ENCODE results near the gene ATP5PD. TPM values are rescaled to one million over a fixed set of nuclear protein-coding genes. Genes with fewer than 3 reads are reported as not detected.
A peak's percentile ranks its signal among the peaks of the same experiment; 100 is the strongest.
"Not testable (repeated sequence)": the region's sequence is repeated elsewhere in the genome, so short reads cannot be mapped to it uniquely, and the experiment has no call there.

Gene ATP5PD
- total RNA-seq, 2 experiments from 2014 or later, result 188 to 210 TPM

DNA sequence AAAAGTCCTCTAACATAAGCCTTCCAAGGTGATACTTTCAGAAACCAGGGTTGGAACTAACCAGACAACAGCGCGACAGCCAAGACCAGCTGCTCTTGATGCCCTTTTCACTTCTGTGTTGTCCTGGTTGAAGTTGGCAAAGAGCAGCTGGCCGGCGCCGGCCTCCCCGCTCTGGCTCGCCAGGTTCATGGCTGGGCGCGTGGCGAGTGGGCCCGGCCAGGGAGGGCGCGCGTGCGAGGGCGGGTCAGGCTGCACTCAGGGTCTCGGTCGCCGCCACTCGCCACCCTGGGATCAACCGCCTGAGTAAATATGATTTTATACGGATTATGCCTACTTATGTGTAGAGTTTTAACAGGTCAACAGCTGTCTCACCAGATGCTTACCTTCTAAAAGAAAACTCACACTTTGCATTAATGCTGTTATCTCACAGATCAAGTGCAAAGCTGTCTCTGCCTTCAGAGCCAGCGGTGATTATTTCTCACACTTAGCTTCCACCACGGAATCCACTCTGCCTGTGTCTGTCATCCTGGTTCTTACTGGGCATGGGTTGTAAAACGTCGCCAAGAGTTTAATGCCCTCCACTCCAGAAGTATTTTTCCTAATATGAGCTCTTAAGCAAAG lies 13.8 kb upstream of the ATP5PD start:
- no peak for DNase-seq
- CTCF ChIA-PET, result interaction anchor here (0.6 to 2.6 kb wide), 15 partner anchors 8 to 145 kb away, joined by 3 to 12 read pairs (median 4); partner anchors contain the start of genes ARMC7, CDR2L, MRPL58 and NUP85
- H3K9me3 Mint-ChIP-seq (ENCODE audit: low read depth), result no peaks in the 10 kb centered on the region
- H3K27me3 Mint-ChIP-seq, result no peaks in the 10 kb centered on the region
- H3K36me3 Mint-ChIP-seq, result peaks cover 14% of the 10 kb centered on the region
- no peak for ATAC-seq
- no peak overlapping the region for H3K27ac Mint-ChIP-seq
- peaks cover 9% of the 10 kb centered on the region for H3K4me1 Mint-ChIP-seq
- no peak overlapping the region for H3K4me3 Mint-ChIP-seq

- DNase-seq, result no peak
- CTCF ChIA-PET, result interaction anchor here (0.7 to 2.6 kb wide), 14 partner anchors 9 to 145 kb away, joined by 3 to 12 read pairs (median 4); partner anchors contain the start of genes ARMC7, CDR2L, MRPL58 and NUP85
- H3K36me3 Mint-ChIP-seq, result peaks cover 15% of the 10 kb centered on the region
- H3K4me3 Mint-ChIP-seq, result no peak overlapping the region
- peaks cover 5% of the 10 kb centered on the region for H3K4me1 Mint-ChIP-seq
- H3K27ac Mint-ChIP-seq, result no peak overlapping the region
- H3K27me3 Mint-ChIP-seq, result no peaks in the 10 kb centered on the region
- H3K9me3 Mint-ChIP-seq (ENCODE audit: low read depth), result no peaks in the 10 kb centered on the region
- no peak for ATAC-seq
Measured at GRCh38 chr17:75059369-75060345, 12.9 kb upstream of the ATP5PD start.

- peaks cover 27% of the 10 kb centered on the region for H3K36me3 Mint-ChIP-seq
- no peak overlapping the region for H3K27ac Mint-ChIP-seq
- no peak overlapping the region for H3K4me3 Mint-ChIP-seq
- no peak for DNase-seq
- no peaks in the 10 kb centered on the region for H3K9me3 Mint-ChIP-seq (ENCODE audit: low read depth)
- ATAC-seq, result no peak
- CTCF ChIA-PET, result no interaction called here
- H3K4me1 Mint-ChIP-seq, result peaks cover 18% of the 10 kb centered on the region
- H3K27me3 Mint-ChIP-seq, result no peaks in the 10 kb centered on the region
Measured at GRCh38 chr17:75051941-75052340, 5.2 kb upstream of the ATP5PD start.

- Mint-ChIP-seq H3K27me3 (no peaks in the 10 kb centered on the region), H3K9me3 (ENCODE audit: low read depth) (no peaks in the 10 kb centered on the region), H3K4me3 (no peak overlapping the region), H3K27ac (no peak overlapping the region), H3K4me1 (peaks cover 31% of the 10 kb centered on the region), H3K36me3 (peaks cover 22% of the 10 kb centered on the region)
- ATAC-seq (no peak), DNase-seq (no peak)
- CTCF ChIA-PET, result interaction anchor here (0.7 to 2.6 kb wide), 6 partner anchors 8 to 152 kb away, joined by 3 to 13 read pairs (median 6); no protein-coding TSS in a partner anchor
Measured at GRCh38 chr17:75049706-75050105, 2.9 kb upstream of the ATP5PD start.

- no peak overlapping the region for H3K27ac Mint-ChIP-seq
- no peaks in the 10 kb centered on the region for H3K27me3 Mint-ChIP-seq
- H3K4me1 Mint-ChIP-seq, result peaks cover 35% of the 10 kb centered on the region
- peaks cover 19% of the 10 kb centered on the region for H3K36me3 Mint-ChIP-seq
- CTCF ChIA-PET, result interaction anchor here (0.9 to 3.6 kb wide), 8 partner anchors 9 to 274 kb away, joined by 3 to 18 read pairs (median 4); partner anchors contain the start of gene OTOP2
- H3K9me3 Mint-ChIP-seq (ENCODE audit: low read depth), result no peaks in the 10 kb centered on the region
- no peak for ATAC-seq
- no peak for DNase-seq
- H3K4me3 Mint-ChIP-seq, result no peak overlapping the region
Measured at GRCh38 chr17:75049057-75049456, 2.3 kb upstream of the ATP5PD start.

- CTCF ChIA-PET, result interaction anchor here (0.9 to 3.6 kb wide), 10 partner anchors 9 to 275 kb away, joined by 3 to 18 read pairs (median 4); partner anchors contain the start of gene OTOP2
- H3K9me3 Mint-ChIP-seq (ENCODE audit: low read depth), result no peaks in the 10 kb centered on the region
- DNase-seq, result no peak
- peak overlapping the region; percentile 67 for H3K27ac Mint-ChIP-seq
- peak overlapping the region; percentile 98 for H3K4me3 Mint-ChIP-seq
- peaks cover 13% of the 10 kb centered on the region for H3K36me3 Mint-ChIP-seq
- no peak for ATAC-seq
- no peaks in the 10 kb centered on the region for H3K27me3 Mint-ChIP-seq
- H3K4me1 Mint-ChIP-seq, result peaks cover 35% of the 10 kb centered on the region
Measured at GRCh38 chr17:75048249-75048878, 1.6 kb upstream of the ATP5PD start.

- DNase-seq, result peak; percentile 62
- H3K36me3 Mint-ChIP-seq, result peaks cover 7% of the 10 kb centered on the region
- no peaks in the 10 kb centered on the region for H3K9me3 Mint-ChIP-seq (ENCODE audit: low read depth)
- ATAC-seq, result peak; percentile 10
- H3K27me3 Mint-ChIP-seq, result no peaks in the 10 kb centered on the region
- peak overlapping the region; percentile 98 for H3K4me3 Mint-ChIP-seq
- peaks cover 36% of the 10 kb centered on the region for H3K4me1 Mint-ChIP-seq
- CTCF ChIA-PET, result interaction anchor here (0.7 to 3.6 kb wide), 9 partner anchors 9 to 275 kb away, joined by 3 to 18 read pairs (median 4); no protein-coding TSS in a partner anchor
- peak overlapping the region; percentile 67 for H3K27ac Mint-ChIP-seq
Measured at GRCh38 chr17:75047398-75048098, 779 bp upstream of the ATP5PD start.

- not testable (repeated sequence) for ATAC-seq; DNase-seq; H3K27me3 Mint-ChIP-seq; H3K9me3 Mint-ChIP-seq (ENCODE audit: low read depth); H3K36me3 Mint-ChIP-seq
- Mint-ChIP-seq H3K4me3 (peak overlapping the region; percentile 98), H3K4me1 (peaks cover 36% of the 10 kb centered on the region), H3K27ac (peak overlapping the region; percentile 92)
- CTCF ChIA-PET, result interaction anchor here (1.0 to 3.6 kb wide), 4 partner anchors 11 to 122 kb away, joined by 3 to 18 read pairs (median 4); partner anchors contain the start of genes MRPL58 and OTOP2
Measured at GRCh38 chr17:75045946-75046406, 793 bp downstream of the ATP5PD start.

DNA sequence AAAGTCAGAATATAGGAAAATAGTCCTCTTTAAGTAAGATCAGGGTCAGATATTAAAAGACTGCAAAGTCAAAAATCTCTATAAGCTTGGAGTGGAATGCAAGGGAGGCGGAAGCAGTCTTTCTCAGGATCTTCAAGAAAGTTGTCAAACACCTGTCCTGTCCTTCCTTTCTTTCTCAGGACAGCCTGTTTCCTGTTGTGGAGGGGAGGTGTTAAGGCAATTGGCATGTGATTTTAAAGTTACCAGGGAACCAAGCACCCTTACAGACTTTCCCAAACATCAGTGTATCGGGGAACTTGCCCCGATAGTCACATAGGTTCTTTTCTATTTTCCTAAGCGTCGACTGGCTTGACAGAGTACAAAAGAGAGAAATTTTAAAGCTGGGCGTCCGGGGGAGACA lies 2.1 kb downstream of the ATP5PD start:
- CTCF ChIA-PET, result interaction anchor here (0.6 to 0.8 kb wide), 2 partner anchors 83 to 159 kb away, joined by 4 read pairs; no protein-coding TSS in a partner anchor
- Mint-ChIP-seq H3K27ac (no peak overlapping the region), H3K4me1 (peaks cover 36% of the 10 kb centered on the region), H3K27me3 (no peaks in the 10 kb centered on the region), H3K9me3 (ENCODE audit: low read depth) (no peaks in the 10 kb centered on the region), H3K4me3 (peak overlapping the region; percentile 21), H3K36me3 (peaks cover 17% of the 10 kb centered on the region)
- ATAC-seq (no peak), DNase-seq (no peak)

DNA sequence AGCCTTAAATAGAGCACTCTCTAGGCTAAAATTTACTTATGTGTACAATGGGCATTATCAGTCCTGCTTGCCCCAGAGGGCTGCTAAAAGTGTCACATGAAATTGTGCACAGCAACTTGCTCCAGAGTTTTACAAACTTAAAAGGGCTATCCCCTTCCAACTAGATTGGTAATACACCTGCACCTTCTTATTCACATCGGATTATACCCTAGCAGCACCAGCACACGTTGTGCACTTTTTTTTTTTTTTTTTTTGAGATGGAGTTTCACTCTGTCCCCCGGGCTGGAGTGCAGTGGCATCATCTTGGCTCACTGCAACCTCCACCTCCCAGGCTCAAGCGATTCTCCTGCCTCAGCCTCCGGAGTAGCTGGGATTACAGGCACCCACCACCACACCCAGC lies 3.0 kb downstream of the ATP5PD start:
- Mint-ChIP-seq H3K4me1 (peaks cover 31% of the 10 kb centered on the region), H3K36me3 (peaks cover 22% of the 10 kb centered on the region)
- not testable (repeated sequence) for ATAC-seq; DNase-seq; H3K4me3 Mint-ChIP-seq; H3K9me3 Mint-ChIP-seq (ENCODE audit: low read depth); H3K27ac Mint-ChIP-seq; H3K27me3 Mint-ChIP-seq
- CTCF ChIA-PET, result interaction anchor here (0.8 to 2.0 kb wide), 2 partner anchors 12 to 82 kb away, joined by 4 to 6 read pairs; no protein-coding TSS in a partner anchor

GRCh38 chr17:75041656-75042280 lies 5.0 kb downstream of the ATP5PD start:
- Mint-ChIP-seq H3K36me3 (peaks cover 26% of the 10 kb centered on the region), H3K4me1 (peaks cover 23% of the 10 kb centered on the region), H3K27me3 (no peaks in the 10 kb centered on the region), H3K27ac (no peak overlapping the region), H3K4me3 (no peak overlapping the region), H3K9me3 (ENCODE audit: low read depth) (no peaks in the 10 kb centered on the region)
- CTCF ChIA-PET, result interaction anchor here (0.8 to 2.0 kb wide), 2 partner anchors 10 to 160 kb away, joined by 4 to 6 read pairs; no protein-coding TSS in a partner anchor
- ATAC-seq (no peak), DNase-seq (no peak)

DNA sequence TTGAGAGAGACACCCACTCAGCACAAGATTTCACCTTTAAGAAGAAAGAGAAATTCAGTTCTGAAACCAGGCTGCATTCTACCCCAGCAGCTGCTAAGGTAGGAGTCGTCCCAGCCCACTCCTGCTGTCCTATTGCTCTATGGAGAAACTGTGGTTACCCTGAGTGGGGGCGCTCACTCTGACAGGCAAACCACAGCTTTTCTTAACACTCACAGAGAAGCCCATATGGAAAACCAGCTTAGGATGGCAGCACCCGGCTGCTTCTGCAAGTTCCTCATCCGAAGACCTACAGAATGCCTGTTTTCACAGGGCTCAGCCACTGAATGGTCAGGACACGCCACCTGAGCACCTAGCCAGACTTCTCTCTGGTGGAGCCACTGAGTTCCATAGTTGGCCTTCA lies 7.5 kb downstream of the ATP5PD start:
- CTCF ChIA-PET, result interaction anchor here (0.5 to 0.6 kb wide), 2 partner anchors 48 to 191 kb away, joined by 3 read pairs; no protein-coding TSS in a partner anchor
- Mint-ChIP-seq H3K9me3 (ENCODE audit: low read depth) (no peaks in the 10 kb centered on the region), H3K27me3 (no peaks in the 10 kb centered on the region)

More for the DNA sequence above, 7.5 kb downstream of the ATP5PD start:
- H3K4me3 Mint-ChIP-seq, result no peak overlapping the region
- H3K4me1 Mint-ChIP-seq, result peaks cover 23% of the 10 kb centered on the region
- no peak for ATAC-seq
- peaks cover 26% of the 10 kb centered on the region for H3K36me3 Mint-ChIP-seq
- no peak for DNase-seq
- no peak overlapping the region for H3K27ac Mint-ChIP-seq
